ENCODE results near the gene OR1D5. TPM values are rescaled to one million over a fixed set of nuclear protein-coding genes. Genes with fewer than 3 reads are reported as not detected.

The OR1D5 gene
- total RNA-seq, 1 experiment from 2014 or later, result not detected

GRCh38 chr17:3026125-3026855 lies 37.1 kb downstream of the OR1D5 start:
- Mint-ChIP-seq H3K9me3 (peaks cover 20 to 26% of the 10 kb centered on the region in 2 experiments), H3K27ac (no peak overlapping the region), H3K36me3 (ENCODE audit: insufficient read depth in 1 of 3, low read depth in 3 of 3) (peaks cover 36 to 58% (median 51%) of the 10 kb centered on the region in 3 experiments), H3K27me3 (ENCODE audit: low read depth) (no peaks in the 10 kb centered on the region), H3K4me1 (no peaks in the 10 kb centered on the region), H3K4me3 (no peak overlapping the region)
- no peak overlapping the region for H3K4ac ChIP-seq (ENCODE audit: low read depth, low read length)
- H4K20me1 ChIP-seq (ENCODE audit: control insufficient read depth, insufficient read depth, insufficient read length), result no peaks in the 10 kb centered on the region
- no peaks in the 10 kb centered on the region for H3K23me2 ChIP-seq (ENCODE audit: insufficient read length, low read depth, low read length, poor library complexity, severe bottlenecking)
- no peak overlapping the region for H3K18ac ChIP-seq (ENCODE audit: insufficient read length, low read depth, low read length)
- H2BK12ac ChIP-seq (ENCODE audit: insufficient read length, low read depth, low read length), result no peak overlapping the region
- no peak overlapping the region for H4K8ac ChIP-seq (replicated peaks; ENCODE audit: insufficient read length, low read depth, low read length)
- no peak overlapping the region for H4K5ac ChIP-seq (ENCODE audit: insufficient read length, low read depth, low read length)
- H3K9ac ChIP-seq (ENCODE audit: extremely low read depth, insufficient read length, low read length), result no peak overlapping the region
- no peak overlapping the region for H2BK5ac ChIP-seq (ENCODE audit: insufficient read length, low read length)
- H2BK20ac ChIP-seq (ENCODE audit: low read depth, low read length, poor library complexity, severe bottlenecking), result no peak overlapping the region
- no peak overlapping the region for H4K91ac ChIP-seq (ENCODE audit: insufficient read length, low read depth, low read length)
- no peaks in the 10 kb centered on the region for H3K79me1 ChIP-seq (ENCODE audit: insufficient read depth, low read depth, low read length, poor library complexity, severe bottlenecking)
- H2AFZ ChIP-seq (ENCODE audit: low read length), result no peak overlapping the region
- no peak overlapping the region for H3K4me2 ChIP-seq (ENCODE audit: insufficient read depth, insufficient read length, low read length)
- no CpG with 5 or more reads among the region's 26 CpGs for WGBS (ENCODE audit: extremely low coverage, insufficient read length, low lambda C conversion rate)
- H3K14ac ChIP-seq (ENCODE audit: insufficient read depth, low read length), result no peak overlapping the region
- H2BK120ac ChIP-seq (ENCODE audit: low read depth, low read length, poor library complexity, severe bottlenecking), result no peak overlapping the region
- H3K9me3 ChIP-seq (ENCODE audit: control insufficient read depth, low read depth, low read length), result no peaks in the 10 kb centered on the region
- TF ChIP-seq CTCF (conservative IDR thresholded peaks at IDR 0.05), result no peak
- no peak overlapping the region for H3K56ac ChIP-seq (ENCODE audit: insufficient read length, low read depth, low read length)
- H2AK5ac ChIP-seq (ENCODE audit: insufficient read length, low read length), result no peak overlapping the region
- no peaks in the 10 kb centered on the region for H3K79me2 ChIP-seq (ENCODE audit: insufficient read depth, low read length)
- H2BK15ac ChIP-seq (ENCODE audit: low read depth, low read length), result no peak overlapping the region
- H3K23ac ChIP-seq (ENCODE audit: insufficient read length, low read depth, low read length), result no peak overlapping the region
- no peaks in the 10 kb centered on the region for H3K4me1 ChIP-seq (ENCODE audit: insufficient read depth, low read length)
- H3K27ac ChIP-seq (ENCODE audit: insufficient read length, low read depth, low read length), result no peak overlapping the region
- no peak overlapping the region for H3T11ph ChIP-seq (ENCODE audit: low read length)
- no peaks in the 10 kb centered on the region for H3K27me3 ChIP-seq (ENCODE audit: insufficient read depth, low read length)
- DNase-seq, result peak; percentile 24

Measured in H9 (cell line).